Loucy (cell line): ENCODE measurements around the gene C1QTNF3.

Experiments
- H2AFZ ChIP-seq: fragments of 200-600 bp; sonication (generic); 2 replicates; pipeline ENCODE4 v1.6.0; 2016; ENCODE audit warnings: antibody characterized with exemption, mild to moderate bottlenecking, low read length, moderate library complexity
- H3F3A ChIP-seq: fragments of 200-600 bp; 2 replicates; pipeline ENCODE4 v1.6.0; 2016; ENCODE audit warnings: antibody characterized with exemption, low read depth, mild to moderate bottlenecking
- H3K27me3 ChIP-seq: fragments of 200-600 bp; sonication (generic); 2 replicates; pipeline ENCODE4 v1.6.1; 2014; ENCODE audit warnings: low read length, mild to moderate bottlenecking; ENCODE audit not compliant: insufficient read depth, poor library complexity, severe bottlenecking
- H3K36me3 ChIP-seq: fragments of 200-600 bp; sonication (generic); 2 replicates; pipeline ENCODE4 v1.6.1; 2016; ENCODE audit warnings: low read length; ENCODE audit not compliant: insufficient read depth
- H3K4me1 ChIP-seq: fragments of 200-600 bp; sonication (generic); 2 replicates; pipeline ENCODE4 v1.5.1; 2014; ENCODE audit warnings: low read length, mild to moderate bottlenecking; ENCODE audit not compliant: insufficient read depth, poor library complexity, severe bottlenecking
- H3K4me2 ChIP-seq: fragments of 200-600 bp; sonication (generic); 2 replicates; pipeline ENCODE4 v1.6.0; 2014; ENCODE audit warnings: antibody characterized with exemption, low read length, low read depth, mild to moderate bottlenecking; ENCODE audit not compliant: poor library complexity, severe bottlenecking
- H3K4me3 ChIP-seq: fragments of 200-600 bp; sonication (generic); 2 replicates; pipeline ENCODE4 v1.5.1; 2014; ENCODE audit warnings: low read length, mild to moderate bottlenecking, mixed read lengths; ENCODE audit not compliant: poor library complexity, severe bottlenecking
- H3K79me2 ChIP-seq: fragments of 200-600 bp; sonication (generic); 2 replicates; pipeline ENCODE4 v1.6.1; 2014; ENCODE audit warnings: low read length; ENCODE audit not compliant: insufficient read depth
- H3K9ac ChIP-seq: fragments of 200-600 bp; sonication (generic); 2 replicates; pipeline ENCODE4 v1.6.0; 2014; ENCODE audit warnings: mild to moderate bottlenecking, low read depth, low read length, moderate library complexity; ENCODE audit not compliant: poor library complexity, severe bottlenecking
- H3K9me2 ChIP-seq: fragments of 200-600 bp; sonication (generic); replicated peaks from 2 replicates; pipeline ENCODE4 v1.6.1; 2016; ENCODE audit warnings: low read depth, low read length, mixed read lengths
- H3K9me3 ChIP-seq: fragments of 200-600 bp; sonication (generic); 2 replicates; pipeline ENCODE4 v1.6.1; 2014; ENCODE audit warnings: mild to moderate bottlenecking, antibody characterized with exemption, low read length, low read depth; ENCODE audit not compliant: insufficient read depth
- H4K20me1 ChIP-seq: fragments of 200-600 bp; sonication (generic); 2 replicates; pipeline ENCODE4 v1.6.0; 2014; ENCODE audit warnings: antibody characterized with exemption, low read length, mild to moderate bottlenecking; ENCODE audit not compliant: insufficient read depth, poor library complexity, severe bottlenecking
- CTCF ChIP-seq: fragments of 200-600 bp; sonication (generic); conservative IDR thresholded peaks from 2 replicates; pipeline ENCODE4 v1.5.1; 2014; ENCODE audit warnings: mild to moderate bottlenecking, antibody characterized with exemption, low read length
- EZH2phosphoT487 ChIP-seq: fragments of 200-600 bp; IDR thresholded peaks from 2 replicates; pipeline ENCODE4 v1.6.1; 2018; ENCODE audit warnings: antibody characterized with exemption, mild to moderate bottlenecking, moderate library complexity, borderline replicate concordance

The C1QTNF3 gene

GRCh38 chr5:34053571-34054399 is 10.8 kb upstream of the C1QTNF3 start:
- Histone ChIP-seq H3K4me1 (no peaks in the 10 kb centered on the region), H3K9me2 (no peaks in the 10 kb centered on the region), H4K20me1 (no peaks in the 10 kb centered on the region), H3F3A (no peaks in the 10 kb centered on the region), H3K79me2 (no peaks in the 10 kb centered on the region), H3K4me2 (no peak overlapping the region), H3K27me3 (no peaks in the 10 kb centered on the region), H3K4me3 (no peak overlapping the region), H3K36me3 (peaks cover 18% of the 10 kb centered on the region; the same call in 1 of the 2 replicates), H3K9ac (no peak overlapping the region), H3K9me3 (no peaks in the 10 kb centered on the region), H2AFZ (no peak overlapping the region)
- no peak for TF ChIP-seq CTCF
- no peak for TF ChIP-seq EZH2phosphoT487

GRCh38 chr5:34053133-34053532 is 10.1 kb upstream of the C1QTNF3 start:
- H3K4me2 ChIP-seq, result no peak overlapping the region
- no peak overlapping the region for H2AFZ ChIP-seq
- H3K4me1 ChIP-seq, result no peaks in the 10 kb centered on the region
- H3K9ac ChIP-seq, result no peak overlapping the region
- no peaks in the 10 kb centered on the region for H3F3A ChIP-seq
- H3K4me3 ChIP-seq, result no peak overlapping the region
- no peaks in the 10 kb centered on the region for H3K9me2 ChIP-seq
- H3K9me3 ChIP-seq, result no peaks in the 10 kb centered on the region
- no peaks in the 10 kb centered on the region for H4K20me1 ChIP-seq
- no peaks in the 10 kb centered on the region for H3K27me3 ChIP-seq
- no peak for TF ChIP-seq EZH2phosphoT487
- TF ChIP-seq CTCF, result no peak
- H3K36me3 ChIP-seq, result peaks cover 18% of the 10 kb centered on the region; the same call in 1 of the 2 replicates
- H3K79me2 ChIP-seq, result no peaks in the 10 kb centered on the region

- no peak overlapping the region for H3K4me3 ChIP-seq
- H4K20me1 ChIP-seq, result no peaks in the 10 kb centered on the region
- H2AFZ ChIP-seq, result no peak overlapping the region
- no peaks in the 10 kb centered on the region for H3K4me1 ChIP-seq
- no peaks in the 10 kb centered on the region for H3K9me2 ChIP-seq
- no peaks in the 10 kb centered on the region for H3F3A ChIP-seq
- no peaks in the 10 kb centered on the region for H3K79me2 ChIP-seq
- peaks cover 18% of the 10 kb centered on the region; the same call in 1 of the 2 replicates for H3K36me3 ChIP-seq
- H3K4me2 ChIP-seq, result no peak overlapping the region
- no peaks in the 10 kb centered on the region for H3K27me3 ChIP-seq
- no peaks in the 10 kb centered on the region for H3K9me3 ChIP-seq
- TF ChIP-seq CTCF (no peak), EZH2phosphoT487 (no peak)
- no peak overlapping the region for H3K9ac ChIP-seq
These were observed 8.5 kb upstream of the C1QTNF3 start for GRCh38 chr5:34051374-34051980.
